KMS-11 (cell line): ENCODE measurements around the gene NDUFB11.

Experiments
- H2AFZ ChIP-seq: fragments of 200-600 bp; sonication (generic); 2 replicates; pipeline ENCODE4 v1.6.1; 2016; ENCODE audit warnings: antibody characterized with exemption, mixed run types, low read depth
- H3K27ac ChIP-seq: fragments of 200-600 bp; sonication (generic); 2 replicates; pipeline ENCODE4 v1.6.1; 2016; ENCODE audit warnings: mild to moderate bottlenecking, mixed run types
- H3K27me3 ChIP-seq: fragments of 200-600 bp; sonication (generic); 2 replicates; pipeline ENCODE4 v1.6.1; 2017; ENCODE audit warnings: mild to moderate bottlenecking, low read depth, mixed run types, moderate library complexity; ENCODE audit not compliant: insufficient read depth
- H3K36me3 ChIP-seq: fragments of 200-600 bp; sonication (generic); 2 replicates; pipeline ENCODE4 v1.6.1; 2017; ENCODE audit warnings: mild to moderate bottlenecking, mixed run types; ENCODE audit not compliant: insufficient read depth
- H3K4me1 ChIP-seq: fragments of 200-600 bp; sonication (generic); 2 replicates; pipeline ENCODE4 v1.6.1; 2016; ENCODE audit warnings: mild to moderate bottlenecking, low read depth, mixed run types; ENCODE audit not compliant: poor library complexity, severe bottlenecking
- H3K4me2 ChIP-seq: fragments of 200-600 bp; sonication (generic); 2 replicates; pipeline ENCODE4 v1.7.0; 2016; ENCODE audit warnings: mild to moderate bottlenecking, mixed run types
- H3K4me3 ChIP-seq: fragments of 200-600 bp; sonication (generic); IDR thresholded peaks from 2 replicates; pipeline ENCODE4 v1.6.1; 2017; ENCODE audit warnings: low read depth, low read length, mixed read lengths; ENCODE audit not compliant: insufficient read depth
- H3K79me2 ChIP-seq: fragments of 200-600 bp; sonication (generic); 2 replicates; pipeline ENCODE4 v1.6.1; 2016; ENCODE audit warnings: low read depth, mixed run types; ENCODE audit not compliant: insufficient read depth
- H3K9ac ChIP-seq: fragments of 200-600 bp; sonication (generic); 2 replicates; pipeline ENCODE4 v1.6.1; 2016; ENCODE audit warnings: mild to moderate bottlenecking, mixed run types
- H4K20me1 ChIP-seq: fragments of 200-600 bp; sonication (generic); 2 replicates; pipeline ENCODE4 v1.6.1; 2016; ENCODE audit warnings: mild to moderate bottlenecking, mixed run types; ENCODE audit not compliant: insufficient read depth
- TF ChIP-seq, protein P1 (sequence below): fragments of 200-600 bp; sonication (generic); conservative IDR thresholded peaks from 2 replicates; pipeline ENCODE4 v1.6.1; 2017; ENCODE audit warnings: low read depth, mild to moderate bottlenecking, antibody characterized with exemption, low read length, moderate library complexity, mixed read lengths

NDUFB11 gene

DNA sequence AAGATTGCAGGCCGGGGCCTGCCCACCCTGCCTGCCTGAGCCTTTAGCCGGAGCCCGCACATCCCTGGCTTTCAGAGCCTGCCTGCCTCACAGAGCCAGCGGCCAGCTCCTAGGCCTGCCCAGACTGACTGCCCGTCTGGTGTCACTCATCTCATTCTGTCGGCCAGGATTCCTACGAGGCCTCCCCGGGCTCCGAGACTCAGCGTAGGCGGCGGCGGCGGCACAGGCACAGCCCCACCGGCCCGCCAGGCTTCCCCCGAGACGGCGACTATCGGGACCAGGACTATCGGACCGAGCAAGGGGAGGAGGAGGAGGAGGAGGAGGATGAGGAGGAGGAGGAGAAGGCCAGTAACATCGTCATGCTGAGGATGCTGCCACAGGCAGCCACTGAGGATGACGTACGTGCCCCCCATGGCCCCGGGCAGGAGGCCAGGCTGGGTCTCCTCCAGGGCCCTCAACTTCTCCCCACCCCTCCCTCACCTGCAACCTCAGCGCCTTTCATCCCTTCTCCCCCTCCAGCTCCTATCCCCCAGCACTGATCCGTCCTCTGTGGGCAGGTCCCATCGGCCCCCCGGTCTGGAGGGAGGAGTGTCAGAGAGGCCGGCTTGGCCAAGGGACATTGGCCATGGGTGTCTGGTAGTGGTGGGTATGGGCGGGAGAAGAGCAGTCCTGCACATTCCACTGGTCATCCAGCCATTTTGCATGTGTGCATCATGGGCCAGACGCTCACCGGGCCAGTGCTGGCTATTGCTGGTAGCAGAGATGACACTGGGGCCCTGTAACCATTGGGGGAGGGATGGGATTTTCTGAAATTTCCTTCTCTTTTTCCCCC, 26.6 kb upstream of the NDUFB11 start:
- no peaks in the 10 kb centered on the region for H4K20me1 ChIP-seq
- no peak overlapping the region for H2AFZ ChIP-seq
- no peak overlapping the region for H3K9ac ChIP-seq
- no peak overlapping the region for H3K27ac ChIP-seq
- TF ChIP-seq, protein P1, sequence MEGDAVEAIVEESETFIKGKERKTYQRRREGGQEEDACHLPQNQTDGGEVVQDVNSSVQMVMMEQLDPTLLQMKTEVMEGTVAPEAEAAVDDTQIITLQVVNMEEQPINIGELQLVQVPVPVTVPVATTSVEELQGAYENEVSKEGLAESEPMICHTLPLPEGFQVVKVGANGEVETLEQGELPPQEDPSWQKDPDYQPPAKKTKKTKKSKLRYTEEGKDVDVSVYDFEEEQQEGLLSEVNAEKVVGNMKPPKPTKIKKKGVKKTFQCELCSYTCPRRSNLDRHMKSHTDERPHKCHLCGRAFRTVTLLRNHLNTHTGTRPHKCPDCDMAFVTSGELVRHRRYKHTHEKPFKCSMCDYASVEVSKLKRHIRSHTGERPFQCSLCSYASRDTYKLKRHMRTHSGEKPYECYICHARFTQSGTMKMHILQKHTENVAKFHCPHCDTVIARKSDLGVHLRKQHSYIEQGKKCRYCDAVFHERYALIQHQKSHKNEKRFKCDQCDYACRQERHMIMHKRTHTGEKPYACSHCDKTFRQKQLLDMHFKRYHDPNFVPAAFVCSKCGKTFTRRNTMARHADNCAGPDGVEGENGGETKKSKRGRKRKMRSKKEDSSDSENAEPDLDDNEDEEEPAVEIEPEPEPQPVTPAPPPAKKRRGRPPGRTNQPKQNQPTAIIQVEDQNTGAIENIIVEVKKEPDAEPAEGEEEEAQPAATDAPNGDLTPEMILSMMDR, result no peak
- no peaks in the 10 kb centered on the region for H3K4me1 ChIP-seq
- peaks cover 8% of the 10 kb centered on the region; the same call in 1 of the 2 replicates for H3K79me2 ChIP-seq
- no peak overlapping the region for H3K4me3 ChIP-seq
- H3K36me3 ChIP-seq, result no peaks in the 10 kb centered on the region
- H3K27me3 ChIP-seq, result no peaks in the 10 kb centered on the region
- H3K4me2 ChIP-seq, result no peak overlapping the region

DNA sequence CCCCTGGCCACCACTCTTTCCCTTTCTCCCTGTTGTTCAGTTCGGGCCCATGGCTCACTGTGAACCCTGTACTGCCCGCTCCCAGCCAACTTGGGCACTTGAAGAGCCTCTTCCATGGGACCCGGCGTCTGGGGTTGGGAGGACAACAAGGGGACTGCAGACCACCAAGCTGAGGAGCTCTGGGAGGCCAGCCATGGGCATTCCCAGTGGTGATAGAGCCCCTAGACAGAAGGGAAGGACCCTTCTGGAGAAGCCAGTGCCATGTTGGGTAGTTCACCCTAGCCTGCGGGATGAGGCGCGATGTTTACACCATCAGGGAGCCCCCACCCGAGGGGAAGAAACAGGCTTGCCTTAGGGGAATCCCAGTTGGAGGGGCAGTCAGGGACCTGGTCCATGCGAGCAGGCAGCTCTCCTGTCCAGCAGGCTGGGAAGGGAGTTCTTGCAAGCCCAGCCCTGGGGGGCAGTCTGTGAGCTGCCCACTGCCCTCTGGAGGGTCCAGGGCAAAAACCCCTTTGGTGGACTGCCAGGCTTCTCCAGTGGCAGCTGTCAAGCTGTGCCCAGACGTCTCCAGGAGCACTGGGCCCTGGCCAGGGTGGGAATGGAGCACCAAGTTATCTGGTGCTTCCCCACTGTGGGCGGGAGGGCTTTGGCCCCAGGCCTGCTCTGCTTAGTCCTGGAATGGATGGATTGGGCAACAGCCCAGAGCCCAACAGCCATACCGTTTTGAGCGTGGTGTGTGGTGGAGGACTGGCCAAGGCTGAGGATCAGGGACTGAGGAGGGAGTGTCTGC, 25.4 kb upstream of the NDUFB11 start:
- no peak overlapping the region for H3K4me2 ChIP-seq
- no peaks in the 10 kb centered on the region for H3K4me1 ChIP-seq
- H2AFZ ChIP-seq, result no peak overlapping the region
- H3K4me3 ChIP-seq, result no peak overlapping the region
- H3K9ac ChIP-seq, result no peak overlapping the region
- H4K20me1 ChIP-seq, result no peaks in the 10 kb centered on the region
- H3K27me3 ChIP-seq, result no peaks in the 10 kb centered on the region
- TF ChIP-seq, protein P1, result no peak
- no peak overlapping the region for H3K27ac ChIP-seq
- H3K79me2 ChIP-seq, result peaks cover 16% of the 10 kb centered on the region; the same call in 1 of the 2 replicates
- H3K36me3 ChIP-seq, result no peaks in the 10 kb centered on the region

DNA sequence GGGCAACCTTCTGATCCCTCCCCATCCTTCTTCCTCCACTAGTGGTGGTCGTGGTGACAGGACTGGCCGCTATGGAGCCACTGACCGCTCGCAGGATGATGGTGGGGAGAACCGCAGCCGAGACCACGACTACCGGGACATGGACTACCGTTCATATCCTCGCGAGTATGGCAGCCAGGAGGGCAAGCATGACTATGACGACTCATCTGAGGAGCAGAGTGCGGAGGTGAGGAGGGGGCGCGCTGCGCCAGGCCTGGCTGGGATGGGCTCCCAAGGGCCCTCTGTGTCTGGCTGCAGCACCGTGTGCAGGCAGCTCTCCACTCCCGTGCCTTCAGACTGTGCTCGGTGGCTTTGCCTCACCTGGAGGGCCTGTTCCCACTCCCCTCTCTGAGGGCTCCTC, 24.8 kb upstream of the NDUFB11 start:
- Histone ChIP-seq H3K4me2 (no peak overlapping the region), H3K36me3 (no peaks in the 10 kb centered on the region), H3K4me1 (no peaks in the 10 kb centered on the region), H3K9ac (no peak overlapping the region), H3K4me3 (no peak overlapping the region), H4K20me1 (no peaks in the 10 kb centered on the region), H3K27ac (no peak overlapping the region), H3K27me3 (no peaks in the 10 kb centered on the region), H2AFZ (no peak overlapping the region), H3K79me2 (peaks cover 22% of the 10 kb centered on the region; the same call in 1 of the 2 replicates)
- TF ChIP-seq, protein P1, result no peak

DNA sequence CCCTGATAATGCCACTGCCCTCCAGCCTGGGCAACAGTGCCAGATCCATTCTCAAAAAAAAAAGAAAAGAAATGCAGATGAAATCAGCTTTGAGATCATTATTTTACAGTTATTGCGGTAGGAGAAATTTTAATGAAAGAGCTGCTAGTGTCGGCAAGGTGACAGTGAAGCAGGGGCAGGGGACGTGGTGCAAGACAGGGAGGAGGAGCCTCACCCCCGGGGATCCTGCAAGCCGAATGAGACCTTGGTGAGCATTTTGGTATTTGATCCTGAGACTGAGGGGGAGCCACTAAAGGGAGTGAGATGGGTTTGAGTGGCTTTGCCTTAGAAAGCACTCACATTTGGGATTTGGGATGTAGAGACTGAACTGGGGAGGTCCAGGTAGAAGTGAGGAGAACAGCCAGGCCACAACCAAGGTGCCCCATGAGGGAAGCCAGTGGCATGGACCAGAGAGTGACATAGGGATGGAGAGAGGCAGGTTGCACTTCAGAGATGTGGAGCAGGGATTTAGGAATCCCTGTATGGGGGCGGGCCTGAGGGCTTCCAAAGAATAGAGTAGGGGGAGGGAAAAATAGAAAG, 24.1 kb upstream of the NDUFB11 start:
- no peak overlapping the region for H3K27ac ChIP-seq
- peaks cover 22% of the 10 kb centered on the region; the same call in 1 of the 2 replicates for H3K79me2 ChIP-seq
- H3K4me3 ChIP-seq, result no peak overlapping the region
- H3K9ac ChIP-seq, result no peak overlapping the region
- no peak overlapping the region for H3K4me2 ChIP-seq
- H3K4me1 ChIP-seq, result no peaks in the 10 kb centered on the region
- no peak overlapping the region for H2AFZ ChIP-seq
- TF ChIP-seq, protein P1, result no peak
- H3K27me3 ChIP-seq, result no peaks in the 10 kb centered on the region
- H4K20me1 ChIP-seq, result no peaks in the 10 kb centered on the region
- H3K36me3 ChIP-seq, result no peaks in the 10 kb centered on the region
